ENCODE results near the gene CYTH1.

- no peak for TF ChIP-seq EZH2 (IDR thresholded peaks at IDR 0.05; ENCODE audit: low read depth)
- TF ChIP-seq CTCF (conservative IDR thresholded peaks at IDR 0.05), result no peak
Observed at GRCh38 chr17:78746263-78746948, 35.7 kb downstream of the CYTH1 start.
